Measurements from ENCODE around the gene CNTN3.

- TF ChIP-seq CTCF (IDR thresholded peaks at IDR 0.05): no peak
- TF ChIP-seq POLR2A (IDR thresholded peaks at IDR 0.05): no peak
These were observed 7.5 kb downstream of the CNTN3 start for GRCh38 chr3:74606996-74607395.
